ENCODE measurements around the gene SOX6.

DNA sequence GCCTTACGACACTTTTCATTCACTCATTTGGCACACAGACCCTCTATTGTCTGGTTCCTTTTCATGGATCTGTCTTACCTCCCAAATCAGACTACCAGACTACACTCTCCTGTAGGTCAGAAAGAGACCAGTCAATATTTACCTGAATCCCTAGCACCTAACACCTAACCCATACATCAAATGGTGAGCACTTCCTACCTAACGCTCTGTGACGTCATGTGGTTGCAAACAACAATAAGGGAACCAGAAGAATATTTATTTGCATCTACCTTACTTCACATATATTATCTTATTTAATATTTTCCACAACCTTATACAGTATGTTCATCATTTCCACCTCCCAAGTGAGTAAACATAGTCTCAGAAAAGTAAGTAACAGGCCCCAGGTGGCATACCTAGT lies 323.4 kb downstream of the SOX6 start:
- TF ChIP-seq, protein P1, sequence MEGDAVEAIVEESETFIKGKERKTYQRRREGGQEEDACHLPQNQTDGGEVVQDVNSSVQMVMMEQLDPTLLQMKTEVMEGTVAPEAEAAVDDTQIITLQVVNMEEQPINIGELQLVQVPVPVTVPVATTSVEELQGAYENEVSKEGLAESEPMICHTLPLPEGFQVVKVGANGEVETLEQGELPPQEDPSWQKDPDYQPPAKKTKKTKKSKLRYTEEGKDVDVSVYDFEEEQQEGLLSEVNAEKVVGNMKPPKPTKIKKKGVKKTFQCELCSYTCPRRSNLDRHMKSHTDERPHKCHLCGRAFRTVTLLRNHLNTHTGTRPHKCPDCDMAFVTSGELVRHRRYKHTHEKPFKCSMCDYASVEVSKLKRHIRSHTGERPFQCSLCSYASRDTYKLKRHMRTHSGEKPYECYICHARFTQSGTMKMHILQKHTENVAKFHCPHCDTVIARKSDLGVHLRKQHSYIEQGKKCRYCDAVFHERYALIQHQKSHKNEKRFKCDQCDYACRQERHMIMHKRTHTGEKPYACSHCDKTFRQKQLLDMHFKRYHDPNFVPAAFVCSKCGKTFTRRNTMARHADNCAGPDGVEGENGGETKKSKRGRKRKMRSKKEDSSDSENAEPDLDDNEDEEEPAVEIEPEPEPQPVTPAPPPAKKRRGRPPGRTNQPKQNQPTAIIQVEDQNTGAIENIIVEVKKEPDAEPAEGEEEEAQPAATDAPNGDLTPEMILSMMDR (IDR thresholded peaks at IDR 0.05): no peak
- no peak for TF ChIP-seq POLR2AphosphoS5 (IDR thresholded peaks at IDR 0.05)
